ENCODE data around the gene GNG2. TPM values are rescaled to one million over a fixed set of nuclear protein-coding genes. Genes with fewer than 3 reads are reported as not detected.

GNG2 gene
- total RNA-seq, 2 donors from 2014 or later = 6.2 to 6.6 TPM

DNA sequence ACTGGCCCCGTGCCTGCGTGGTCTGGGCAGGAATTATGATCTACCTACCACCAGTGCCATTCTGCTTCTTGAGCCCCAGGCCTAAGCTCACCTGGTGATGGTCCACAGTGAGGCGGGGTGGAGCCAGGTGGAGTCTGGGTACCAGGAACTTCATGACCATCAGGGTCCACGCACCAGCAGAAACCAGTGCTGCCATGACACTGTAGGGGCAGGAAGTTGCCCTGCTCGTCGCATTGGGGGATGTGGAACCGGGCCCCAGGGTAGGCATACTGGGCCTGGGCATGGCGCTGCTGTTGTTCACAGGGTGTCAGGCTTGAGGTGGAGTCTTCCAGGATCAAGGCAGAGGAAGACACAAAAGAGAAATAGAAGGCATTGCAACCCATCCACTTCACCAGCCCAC is 158.6 kb downstream of the GNG2 start:
- Histone ChIP-seq H3K4me3 (no peak overlapping the region), H3K4me1 (no peaks in the 10 kb centered on the region), H3K27me3 (no peaks in the 10 kb centered on the region), H3K27ac (no peak overlapping the region), H3K36me3 (replicated peaks in 1 of 2; ENCODE audit: insufficient read depth in 1 of 2, low read depth in 2 of 2) (no peaks in the 10 kb centered on the region), H3K9me3 (no peaks in the 10 kb centered on the region)
- no peak for ATAC-seq
- 85 to 94% methylated on average over 7 to 8 of the region's 8 CpGs for WGBS, 2 donors
- no peak for DNase-seq
- intact Hi-C loops (cut with DNase I) = no loop called here
- TF ChIP-seq POLR2A (IDR thresholded peaks at IDR 0.05) = no peak
- TF ChIP-seq, protein P1, sequence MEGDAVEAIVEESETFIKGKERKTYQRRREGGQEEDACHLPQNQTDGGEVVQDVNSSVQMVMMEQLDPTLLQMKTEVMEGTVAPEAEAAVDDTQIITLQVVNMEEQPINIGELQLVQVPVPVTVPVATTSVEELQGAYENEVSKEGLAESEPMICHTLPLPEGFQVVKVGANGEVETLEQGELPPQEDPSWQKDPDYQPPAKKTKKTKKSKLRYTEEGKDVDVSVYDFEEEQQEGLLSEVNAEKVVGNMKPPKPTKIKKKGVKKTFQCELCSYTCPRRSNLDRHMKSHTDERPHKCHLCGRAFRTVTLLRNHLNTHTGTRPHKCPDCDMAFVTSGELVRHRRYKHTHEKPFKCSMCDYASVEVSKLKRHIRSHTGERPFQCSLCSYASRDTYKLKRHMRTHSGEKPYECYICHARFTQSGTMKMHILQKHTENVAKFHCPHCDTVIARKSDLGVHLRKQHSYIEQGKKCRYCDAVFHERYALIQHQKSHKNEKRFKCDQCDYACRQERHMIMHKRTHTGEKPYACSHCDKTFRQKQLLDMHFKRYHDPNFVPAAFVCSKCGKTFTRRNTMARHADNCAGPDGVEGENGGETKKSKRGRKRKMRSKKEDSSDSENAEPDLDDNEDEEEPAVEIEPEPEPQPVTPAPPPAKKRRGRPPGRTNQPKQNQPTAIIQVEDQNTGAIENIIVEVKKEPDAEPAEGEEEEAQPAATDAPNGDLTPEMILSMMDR (IDR thresholded peaks at IDR 0.05) = no peak

Other genes with a start within 250 kb of the GNG2 start
- gene FRMD6, start 208.7 kb upstream of the GNG2 start, total RNA-seq = 10 to 100 TPM; 10.2 to 11.2 TPM
- gene RTRAF, start 128.9 kb downstream of the GNG2 start, total RNA-seq = 10 to 100 TPM; 15.2 to 40.7 TPM
- gene NID2, start 208.4 kb downstream of the GNG2 start, total RNA-seq = 10 to 100 TPM; 34.6 to 37.6 TPM

All from body of pancreas (tissue), 4 donors.